Activated gamma-delta T cell treated with anti-CD3 and anti-CD28 coated beads, Interleukin-2, amount 50 U/mL, for 16 hours (primary cell): ENCODE measurements around the gene PRRG4.
"Not testable (repeated sequence)": the region's sequence is repeated elsewhere in the genome, so short reads cannot be mapped to it uniquely, and the experiment has no call there.

ENCODE experiments used
- DNase-seq: peaks from one replicate; pipeline ENCODE4 v3.0.0-alpha.2; 2020; ENCODE audit warnings: low read depth

PRRG4 gene

GRCh38 chr11:32885556-32885955 is 55.8 kb downstream of the PRRG4 start:
- no peak for DNase-seq

- no peak for DNase-seq
These were observed 56.5 kb downstream of the PRRG4 start for GRCh38 chr11:32886180-32886579.

- DNase-seq = not testable (repeated sequence)
These were observed 58.1 kb downstream of the PRRG4 start for GRCh38 chr11:32887707-32888383.

- not testable (repeated sequence) for DNase-seq
These were observed 58.6 kb downstream of the PRRG4 start for GRCh38 chr11:32888384-32888710.

- DNase-seq = no peak
These were observed 59.1 kb downstream of the PRRG4 start for GRCh38 chr11:32888805-32889204.

- DNase-seq = no peak
These were observed 61.3 kb downstream of the PRRG4 start for GRCh38 chr11:32890843-32891656.

- no peak for DNase-seq
These were observed 62.1 kb downstream of the PRRG4 start for GRCh38 chr11:32891657-32892354.

- DNase-seq = peak; percentile 55
These were observed 62.8 kb downstream of the PRRG4 start, which contains the start of gene QSER1 for GRCh38 chr11:32892355-32893092. QSER1 (plus strand) TSS chr11:32892811; CDS start chr11:32893126, 315 bp downstream.

- DNase-seq = no peak
These were observed 63.3 kb downstream of the PRRG4 start for GRCh38 chr11:32893093-32893342.

GRCh38 chr11:32893343-32894148 is 63.8 kb downstream of the PRRG4 start:
- peak; percentile 31 for DNase-seq

GRCh38 chr11:32894149-32894827 is 64.6 kb downstream of the PRRG4 start:
- DNase-seq = no peak

GRCh38 chr11:32894921-32895320 is 65.2 kb downstream of the PRRG4 start:
- DNase-seq = no peak

GRCh38 chr11:32895471-32895870 is 65.7 kb downstream of the PRRG4 start:
- DNase-seq = no peak

GRCh38 chr11:32897103-32897502 is 67.4 kb downstream of the PRRG4 start:
- DNase-seq = no peak

- DNase-seq = no peak
These were observed 69.7 kb downstream of the PRRG4 start for GRCh38 chr11:32899438-32899837.

- DNase-seq = no peak
These were observed 72.5 kb downstream of the PRRG4 start for GRCh38 chr11:32902089-32902665.

- no peak for DNase-seq
These were observed 75.4 kb downstream of the PRRG4 start for GRCh38 chr11:32905028-32905667.
